DMS79 (cell line): ENCODE data around the gene NABP1.

Source experiments
- DNase-seq: peaks from one replicate; lab custom pipeline; 2025; lab: John Stamatoyannopoulos, UW

Gene NABP1

DNA sequence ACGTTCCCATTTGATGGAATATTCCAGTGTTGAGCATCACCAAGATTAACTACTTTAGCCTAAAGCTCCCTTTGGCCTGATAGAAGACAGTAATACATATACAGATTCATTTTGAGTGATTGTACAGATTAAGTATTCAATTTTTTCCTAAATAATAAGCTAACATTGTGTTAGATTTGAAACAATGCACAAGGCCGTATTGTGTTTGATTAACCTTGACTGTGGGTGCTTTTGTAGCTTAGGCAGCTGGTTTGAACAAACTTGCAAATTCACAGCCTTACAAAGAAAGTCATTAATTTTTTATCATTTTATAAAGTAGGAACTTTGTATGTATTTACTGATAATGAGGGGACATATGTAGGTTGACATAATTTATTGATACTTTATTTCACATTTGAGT lies 29.6 kb downstream of the NABP1 start:
- DNase-seq: no peak

- DNase-seq: no peak
Measured at GRCh38 chr2:191710411-191710900, 32.5 kb downstream of the NABP1 start.

GRCh38 chr2:191711621-191712020 lies 33.7 kb downstream of the NABP1 start:
- no peak for DNase-seq

DNA sequence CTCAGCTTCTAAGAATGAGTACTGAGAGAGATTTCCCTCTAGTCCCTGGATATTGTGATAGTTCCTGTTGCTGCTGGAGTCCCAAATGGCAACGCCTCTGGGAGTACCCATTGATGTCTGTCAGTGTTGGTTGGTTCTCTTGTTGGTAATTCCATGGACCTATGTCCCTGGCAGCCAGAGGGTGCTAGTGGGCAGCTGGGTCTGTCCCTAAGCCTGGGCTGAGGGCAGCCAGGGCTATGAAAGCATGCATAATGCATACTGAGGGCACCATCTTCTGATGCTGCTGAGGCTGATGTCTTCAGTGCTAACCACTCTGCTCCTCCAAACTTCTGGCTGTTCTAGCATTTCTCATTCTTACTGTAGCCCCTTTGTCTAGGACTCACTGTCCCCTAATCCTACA lies 35.9 kb downstream of the NABP1 start:
- no peak for DNase-seq

- peak; percentile 4 for DNase-seq
Measured at GRCh38 chr2:191714925-191715324, 37.0 kb downstream of the NABP1 start.

DNA sequence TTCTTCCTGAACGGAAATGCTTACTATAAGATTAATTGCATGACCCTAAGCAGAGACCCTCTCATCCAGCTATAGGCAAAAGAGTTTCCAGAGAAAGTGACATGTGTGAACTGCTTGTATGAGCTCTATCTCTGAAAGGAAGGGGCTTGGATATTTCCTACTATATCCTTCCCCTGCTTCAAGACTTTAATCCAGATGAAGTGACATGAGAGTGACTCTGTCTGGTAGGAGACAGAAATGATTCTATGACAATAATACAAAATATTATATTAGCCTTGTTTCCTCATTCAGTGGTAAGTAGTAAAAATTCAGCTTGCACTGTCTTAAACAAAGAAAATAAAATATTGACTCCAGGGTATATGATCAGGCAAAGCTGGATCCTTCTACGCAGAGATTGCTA lies 37.5 kb downstream of the NABP1 start:
- no peak for DNase-seq

DNA sequence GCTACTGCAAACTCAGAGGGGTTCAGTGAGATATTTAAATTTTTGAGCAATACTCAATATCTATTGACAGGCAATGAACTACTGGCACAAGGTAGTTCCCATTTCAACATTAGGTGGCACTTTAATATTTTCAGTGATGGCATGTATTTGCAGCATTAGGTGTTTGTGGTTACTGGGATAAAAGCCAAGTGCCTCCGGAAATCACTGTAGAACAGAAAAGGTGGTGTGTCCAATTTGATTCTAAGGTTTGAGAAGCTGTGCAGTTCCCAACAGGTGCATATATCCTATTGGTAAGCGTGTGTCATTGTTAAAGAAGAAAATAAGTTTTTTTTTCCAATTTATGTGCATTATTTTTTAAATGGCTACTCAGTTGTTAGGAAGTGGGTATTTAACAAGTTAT lies 41.3 kb downstream of the NABP1 start:
- DNase-seq: no peak

- no peak for DNase-seq
Measured at GRCh38 chr2:191719938-191720337, 42.0 kb downstream of the NABP1 start.

GRCh38 chr2:191721331-191721730 lies 43.4 kb downstream of the NABP1 start:
- DNase-seq: no peak

DNA sequence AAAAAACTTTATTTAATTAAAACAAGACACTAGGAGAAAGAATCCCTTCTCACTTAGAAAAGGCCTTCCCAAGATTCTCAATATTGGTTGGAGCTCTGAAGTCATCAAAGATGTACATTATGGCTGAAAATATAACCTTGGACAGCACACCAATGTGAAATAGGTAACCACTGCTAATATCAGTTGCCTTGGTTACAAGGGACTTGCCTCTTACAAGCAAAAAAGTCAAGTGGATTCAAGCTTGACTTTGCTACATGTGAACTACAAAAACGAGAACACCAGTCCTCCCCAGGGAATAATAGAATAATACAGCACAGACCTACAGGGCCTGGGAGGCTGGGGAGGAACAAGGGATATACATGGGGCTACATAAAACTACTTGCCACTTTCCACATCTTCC lies 46.1 kb downstream of the NABP1 start:
- DNase-seq: peak; percentile 42

DNA sequence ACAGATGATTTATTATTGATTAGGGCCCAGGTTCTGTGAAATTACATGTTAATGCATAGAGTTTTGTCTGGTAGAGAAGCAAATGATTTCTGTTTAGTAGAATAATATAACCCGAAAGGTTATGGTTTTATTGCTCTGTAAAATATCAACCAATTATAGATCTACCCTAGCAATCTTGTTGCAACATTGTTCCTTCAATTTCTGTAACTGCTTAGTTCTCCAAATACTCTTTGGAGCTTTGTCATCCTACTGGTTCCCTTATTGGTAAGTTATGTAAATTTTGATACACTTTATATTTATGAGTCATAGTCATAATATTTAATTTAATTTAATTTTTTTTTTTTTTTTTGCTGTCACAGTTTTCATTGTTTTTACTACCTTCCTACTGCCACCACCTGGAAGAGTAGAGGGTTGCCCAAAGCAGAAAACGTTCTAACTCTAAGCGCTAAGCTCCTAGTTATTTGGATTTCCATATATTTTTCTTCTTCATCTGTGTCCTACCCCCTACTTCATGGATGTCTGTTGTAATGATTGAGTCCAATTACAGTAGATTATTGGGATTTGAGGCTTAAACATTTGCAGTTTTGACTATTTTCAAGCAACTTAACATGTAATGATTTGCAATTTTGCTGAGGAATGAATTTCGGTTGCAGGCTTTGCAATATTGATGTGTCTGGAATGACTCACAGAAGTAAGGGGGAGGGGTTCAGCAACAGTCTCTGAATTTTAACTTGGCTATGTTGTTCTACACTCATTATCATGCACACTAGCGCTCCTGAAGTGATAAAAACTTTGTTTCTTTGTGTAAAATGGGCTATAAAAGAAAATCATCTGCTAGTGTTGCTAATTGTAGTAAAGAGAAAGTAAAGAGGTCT lies 51.1 kb downstream of the NABP1 start:
- DNase-seq: no peak

DNA sequence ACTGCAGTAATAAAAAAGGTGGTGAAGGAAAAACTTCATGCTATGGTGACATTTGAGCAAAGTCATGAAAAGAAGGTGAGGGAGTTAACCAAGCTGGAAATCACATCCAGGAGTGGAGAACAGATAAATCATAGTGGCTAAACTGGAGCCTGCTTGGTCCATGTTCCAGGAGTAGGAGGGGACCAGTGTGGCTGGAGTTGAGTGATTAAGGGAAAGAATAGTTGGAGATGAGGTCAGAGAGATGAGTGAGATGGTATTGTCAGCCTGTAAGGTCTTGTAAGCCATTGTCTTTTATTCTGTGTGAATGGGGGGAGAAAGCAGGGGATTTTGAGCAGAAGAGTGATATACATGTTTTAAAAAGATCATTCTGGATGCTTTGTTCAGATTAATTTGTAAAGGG lies 52.3 kb downstream of the NABP1 start:
- DNase-seq: no peak
